ENCODE measurements around the gene PAM. TPM values are rescaled to one million over a fixed set of nuclear protein-coding genes. Genes with fewer than 3 reads are reported as not detected.

Gene PAM
- total and polyA plus RNA-seq, 2 of the 8 experiments (the other 6 are each of a cell fraction or from before 2014, with no cell fraction given), result 30.4 to 67.8 TPM

DNA sequence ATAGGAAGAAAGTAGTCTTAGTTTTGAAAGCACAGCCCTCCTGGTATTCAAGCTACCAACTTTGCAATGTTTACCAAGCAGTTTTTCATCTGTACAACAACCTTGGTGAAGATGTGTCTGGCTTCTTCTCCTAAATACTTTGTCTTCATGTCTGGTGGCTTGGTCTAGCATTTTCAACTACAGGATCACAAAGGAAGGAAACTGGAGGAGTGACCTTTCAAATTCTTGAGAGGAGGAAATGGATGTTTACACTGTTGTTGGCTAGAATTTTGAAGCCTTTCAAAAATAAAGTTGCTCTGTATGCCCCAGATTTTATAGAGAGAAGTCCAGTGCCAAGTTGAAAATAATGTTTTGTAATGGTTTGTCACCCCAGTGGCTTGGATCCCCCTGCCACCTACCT, 16.3 kb downstream of the PAM start:
- Histone ChIP-seq H2AFZ (ENCODE audit: low read length) (no peak overlapping the region), H3K14ac (ENCODE audit: insufficient read length) (no peak overlapping the region), H3K18ac (ENCODE audit: extremely low read depth, low read length) (no peak overlapping the region), H4K20me1 (replicated peaks in 1 of 2; ENCODE audit: control insufficient read depth in 1 of 2, insufficient read depth in 2 of 2, low read length in 2 of 2) (no peaks in the 10 kb centered on the region), H2AK5ac (ENCODE audit: low read depth, low read length) (no peak overlapping the region), H2BK5ac (ENCODE audit: low read depth, low read length) (no peak overlapping the region), H3K79me2 (ENCODE audit: control insufficient read depth in 1 of 2, insufficient read depth in 2 of 2, low read length in 2 of 2) (peaks cover 0 to 51% of the 10 kb centered on the region in 2 experiments; a peak in 2 of 4 replicates), H3K79me1 (ENCODE audit: low read depth, low read length) (peaks cover 2% of the 10 kb centered on the region; the same call in 1 of the 2 replicates), H3K27me3 (replicated peaks in 1 of 4; ENCODE audit: control insufficient read depth in 3 of 4, extremely low read depth in 1 of 4, insufficient read depth in 3 of 4, low read length in 3 of 4) (no peaks in the 10 kb centered on the region), H3K23ac (ENCODE audit: insufficient read length) (no peak overlapping the region), H3K4me3 (ENCODE audit: extremely low read depth in 1 of 4, insufficient read depth in 2 of 4, low read depth in 3 of 4, low read length in 4 of 4) (no peak overlapping the region), H2BK20ac (ENCODE audit: low read length) (no peak overlapping the region), H2BK15ac (ENCODE audit: low read length) (no peak overlapping the region), H3K56ac (replicated peaks; ENCODE audit: insufficient read length, low read depth, low read length) (no peak overlapping the region), H4K91ac (replicated peaks; ENCODE audit: insufficient read length, low read length) (no peak overlapping the region), H3K4me1 (replicated peaks in 1 of 4; ENCODE audit: control insufficient read depth in 3 of 4, insufficient read depth in 4 of 4, low read length in 3 of 4) (peaks cover 0 to 9% (median 3%) of the 10 kb centered on the region in 4 experiments; a peak in 4 of 7 replicates), H3K23me2 (ENCODE audit: low read depth, low read length) (no peaks in the 10 kb centered on the region; the same call in 1 of the 2 replicates), H3K9me3 (ENCODE audit: insufficient read depth in 2 of 2, low read depth in 1 of 2, low read length in 1 of 2) (no peaks in the 10 kb centered on the region), H3K36me3 (ENCODE audit: control insufficient read depth in 2 of 4, insufficient read depth in 4 of 4, low read length in 3 of 4) (no peaks in the 10 kb centered on the region), H4K8ac (ENCODE audit: extremely low read depth, insufficient read depth, low read length) (no peak overlapping the region), H2BK120ac (replicated peaks; ENCODE audit: low read depth, low read length) (no peak overlapping the region), H3K4ac (replicated peaks; ENCODE audit: insufficient read length, low read depth, low read length) (no peak overlapping the region), H3K27ac (ENCODE audit: low read depth, low read length) (no peak overlapping the region), H3K9ac (replicated peaks in 1 of 4; ENCODE audit: extremely low read depth in 1 of 4, low read depth in 3 of 4, low read length in 3 of 4) (no peak overlapping the region), H2BK12ac (ENCODE audit: low read depth, low read length) (no peak overlapping the region), H4K5ac (ENCODE audit: insufficient read length, low read depth, low read length) (no peak overlapping the region), H3K4me2 (ENCODE audit: insufficient read depth in 1 of 2, low read depth in 2 of 2, low read length in 2 of 2) (no peak overlapping the region)
- DNase-seq (ENCODE audit: low read depth in 1 of 2, low spot score in 2 of 2), result no peak
- POLR2A ChIA-PET (ENCODE audit: partially characterized antibody), result no interaction called here
- no peak for FAIRE-seq
- TF ChIP-seq POLR2AphosphoS5 (IDR thresholded peaks at IDR 0.05; ENCODE audit: low read depth, low read length) (no peak), CEBPB (IDR thresholded peaks at IDR 0.05; ENCODE audit: low read depth, low read length) (no peak), RNF2 (IDR thresholded peaks at IDR 0.05; ENCODE audit: borderline replicate concordance, low read depth, low read length, missing control alignments, poor library complexity, severe bottlenecking) (no peak), HDAC2 (IDR thresholded peaks at IDR 0.05; ENCODE audit: borderline replicate concordance in 1 of 2, low read depth in 2 of 2, low read length in 2 of 2) (no peak), BCL11A (IDR thresholded peaks at IDR 0.05; ENCODE audit: low read depth in 2 of 2, low read length in 2 of 2) (no peak), PHF8 (conservative IDR thresholded peaks at IDR 0.05; ENCODE audit: low read depth, low read length) (no peak), SIN3A (conservative IDR thresholded peaks at IDR 0.05 in 1 of 2, IDR thresholded peaks at IDR 0.05 in 1 of 2; ENCODE audit: low read depth in 1 of 2, low read length in 2 of 2) (no peak), SP1 (IDR thresholded peaks at IDR 0.05; ENCODE audit: low read depth, low read length) (no peak), TAF1 (IDR thresholded peaks at IDR 0.05; ENCODE audit: low read depth, low read length) (no peak), FOSL1 (IDR thresholded peaks at IDR 0.05; ENCODE audit: insufficient read depth, low read depth, low read length) (no peak), EZH2 (IDR thresholded peaks at IDR 0.05; ENCODE audit: low read depth, low read length, severe bottlenecking) (no peak), RFX5 (IDR thresholded peaks at IDR 0.05; ENCODE audit: borderline replicate concordance, low read depth, low read length) (no peak), JUND (IDR thresholded peaks at IDR 0.05; ENCODE audit: low read length) (no peak)
- CTCF ChIA-PET (ENCODE audit: partially characterized antibody), result interaction anchor here (1.2 to 1.5 kb wide), 2 partner anchors 9 kb away, joined by 3 to 4 read pairs; no protein-coding TSS in a partner anchor

Data from H1 (cell line).